ENCODE data around the gene TCL1B. TPM values are rescaled to one million over a fixed set of nuclear protein-coding genes. Genes with fewer than 3 reads are reported as not detected.

The TCL1B gene
- total and polyA plus RNA-seq, 2 of the 4 experiments (the other 2 are of a cell fraction) = not detected

DNA sequence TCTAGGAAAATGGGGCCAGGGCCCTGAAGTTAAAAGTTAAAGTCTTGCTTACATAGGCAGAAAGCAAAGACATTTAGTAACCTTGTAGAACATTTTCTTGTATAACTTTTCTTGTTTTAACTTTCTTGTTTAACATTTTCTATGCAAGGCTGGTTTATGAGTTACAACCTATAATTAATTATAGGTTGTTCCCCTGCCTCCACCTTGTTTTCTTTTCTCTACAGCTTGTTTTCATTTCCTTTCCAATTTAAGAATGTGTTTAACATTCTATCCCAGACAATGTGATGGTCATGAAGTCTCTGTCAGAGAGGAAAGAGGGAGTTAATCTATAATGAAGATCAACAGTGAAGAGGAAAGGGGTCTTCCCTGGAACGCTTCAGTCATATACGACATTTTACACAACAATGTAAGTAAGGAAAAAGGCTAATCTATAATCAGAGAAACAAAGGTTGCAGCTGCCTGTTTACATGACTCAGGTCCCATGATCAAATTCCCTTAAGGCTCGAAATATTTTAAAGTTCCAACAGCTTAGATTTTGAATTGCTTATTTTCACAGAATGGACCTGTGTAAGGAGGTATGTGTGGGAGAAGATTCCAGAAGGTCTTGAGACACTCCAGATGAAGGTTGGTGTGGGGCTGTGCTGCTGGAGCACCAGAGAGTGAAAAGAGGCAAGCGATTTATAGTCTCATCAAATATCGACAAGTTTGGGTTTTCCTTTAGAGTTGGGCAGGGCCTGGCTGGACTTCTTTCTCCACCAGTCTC lies 34.2 kb upstream of the TCL1B start:
- Histone ChIP-seq H4K91ac (ENCODE audit: insufficient read depth, low read depth, low read length) (no peak overlapping the region), H4K8ac (ENCODE audit: low read depth in 2 of 2, low read length in 2 of 2) (no peak overlapping the region), H3K23ac (ENCODE audit: low read depth, low read length) (no peak overlapping the region), H4K20me1 (ENCODE audit: insufficient read depth, low read length) (no peaks in the 10 kb centered on the region), H3K14ac (replicated peaks; ENCODE audit: low read depth, low read length) (no peak overlapping the region), H3K27ac (ENCODE audit: insufficient read depth, low read length) (no peak overlapping the region), H3K27me3 (ENCODE audit: control insufficient read depth, insufficient read depth, low read length) (no peaks in the 10 kb centered on the region), H3K36me3 (ENCODE audit: control insufficient read depth, insufficient read depth, low read length) (no peaks in the 10 kb centered on the region), H3K79me1 (ENCODE audit: low read depth in 1 of 2, low read length in 2 of 2) (no peaks in the 10 kb centered on the region), H4K5ac (ENCODE audit: low read depth, low read length) (no peak overlapping the region), H3K4ac (ENCODE audit: low read depth, low read length) (no peak overlapping the region), H3K4me1 (ENCODE audit: control insufficient read depth, insufficient read depth, low read length) (no peaks in the 10 kb centered on the region), H2AK9ac (replicated peaks; ENCODE audit: low read depth, low read length, poor library complexity) (no peak overlapping the region), H3K9me1 (ENCODE audit: insufficient read depth, low read length) (no peaks in the 10 kb centered on the region), H3K18ac (ENCODE audit: low read depth, low read length) (no peak overlapping the region), H2BK120ac (ENCODE audit: low read depth, low read length) (no peak overlapping the region), H3K56ac (ENCODE audit: extremely low read depth, insufficient read depth, low read length) (no peak overlapping the region), H2BK15ac (ENCODE audit: low read depth, low read length) (no peak overlapping the region), H3K4me2 (ENCODE audit: low read depth, low read length) (no peak overlapping the region), H2BK20ac (ENCODE audit: low read depth, low read length) (no peak overlapping the region), H2AFZ (replicated peaks; ENCODE audit: low read length, poor library complexity) (no peak overlapping the region), H3K4me3 (ENCODE audit: insufficient read depth, low read depth, low read length) (no peak overlapping the region), H2AK5ac (ENCODE audit: low read depth, low read length) (no peak overlapping the region), H3K9me3 (ENCODE audit: control insufficient read depth, insufficient read depth, low read length) (no peaks in the 10 kb centered on the region; the same call in 1 of the 2 replicates), H2BK5ac (ENCODE audit: low read depth, low read length, poor library complexity, severe bottlenecking) (no peak overlapping the region), H3K9ac (ENCODE audit: low read depth, low read length) (no peak overlapping the region)
- ChIA-PET POLR2A (ENCODE audit: unreplicated experiment) (no interaction called here), CTCF (no interaction called here)
- BruUV-seq (replicated peaks) = no TSS peak
- dilution Hi-C loops (cut with HindIII; ENCODE audit: low sequenced_read_pairs, unreplicated experiment) = no loop called here
- intact Hi-C loops (cut with micrococcal nuclease) = no loop called here
- no CpG with 5 or more reads among the region's 5 CpGs for WGBS, 2 experiments (ENCODE audit: extremely low coverage in 2 of 2, insufficient read length in 1 of 2)
- no peak for TF ChIP-seq CHD1 (IDR thresholded peaks at IDR 0.05; ENCODE audit: low read depth, low read length)
- TF ChIP-seq MAFK (IDR thresholded peaks at IDR 0.05; ENCODE audit: low read depth, low read length) = no peak
- no peak for TF ChIP-seq RFX5 (IDR thresholded peaks at IDR 0.05; ENCODE audit: low read depth, low read length)
- no peak for TF ChIP-seq MAZ (IDR thresholded peaks at IDR 0.05; ENCODE audit: borderline replicate concordance, low read depth, low read length)
- no peak for TF ChIP-seq SMC3 (IDR thresholded peaks at IDR 0.05; ENCODE audit: low read depth, low read length)
- TF ChIP-seq, protein P1, sequence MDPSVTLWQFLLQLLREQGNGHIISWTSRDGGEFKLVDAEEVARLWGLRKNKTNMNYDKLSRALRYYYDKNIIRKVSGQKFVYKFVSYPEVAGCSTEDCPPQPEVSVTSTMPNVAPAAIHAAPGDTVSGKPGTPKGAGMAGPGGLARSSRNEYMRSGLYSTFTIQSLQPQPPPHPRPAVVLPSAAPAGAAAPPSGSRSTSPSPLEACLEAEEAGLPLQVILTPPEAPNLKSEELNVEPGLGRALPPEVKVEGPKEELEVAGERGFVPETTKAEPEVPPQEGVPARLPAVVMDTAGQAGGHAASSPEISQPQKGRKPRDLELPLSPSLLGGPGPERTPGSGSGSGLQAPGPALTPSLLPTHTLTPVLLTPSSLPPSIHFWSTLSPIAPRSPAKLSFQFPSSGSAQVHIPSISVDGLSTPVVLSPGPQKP (IDR thresholded peaks at IDR 0.05; ENCODE audit: borderline replicate concordance, low read depth, low read length) = no peak
- no peak for TF ChIP-seq MXI1 (IDR thresholded peaks at IDR 0.05; ENCODE audit: borderline replicate concordance, low read depth, low read length)
- TF ChIP-seq NFE2L2 (IDR thresholded peaks at IDR 0.05; ENCODE audit: low read depth, low read length) = no peak
- no peak for TF ChIP-seq RAD21 (IDR thresholded peaks at IDR 0.05; ENCODE audit: low read length)
- no peak for TF ChIP-seq RCOR1 (IDR thresholded peaks at IDR 0.05; ENCODE audit: insufficient replicate concordance, low read length)
- TF ChIP-seq, protein P2, sequence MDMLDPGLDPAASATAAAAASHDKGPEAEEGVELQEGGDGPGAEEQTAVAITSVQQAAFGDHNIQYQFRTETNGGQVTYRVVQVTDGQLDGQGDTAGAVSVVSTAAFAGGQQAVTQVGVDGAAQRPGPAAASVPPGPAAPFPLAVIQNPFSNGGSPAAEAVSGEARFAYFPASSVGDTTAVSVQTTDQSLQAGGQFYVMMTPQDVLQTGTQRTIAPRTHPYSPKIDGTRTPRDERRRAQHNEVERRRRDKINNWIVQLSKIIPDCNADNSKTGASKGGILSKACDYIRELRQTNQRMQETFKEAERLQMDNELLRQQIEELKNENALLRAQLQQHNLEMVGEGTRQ (IDR thresholded peaks at IDR 0.05; ENCODE audit: low read depth, low read length) = no peak
- TF ChIP-seq FOS (IDR thresholded peaks at IDR 0.05; ENCODE audit: low read depth, low read length) = no peak
- no peak for TF ChIP-seq CEBPB (IDR thresholded peaks at IDR 0.05; ENCODE audit: low read depth, low read length)
- no peak for TF ChIP-seq POLR2A (IDR thresholded peaks at IDR 0.05; ENCODE audit: low read depth, low read length)
- no peak for TF ChIP-seq BHLHE40 (IDR thresholded peaks at IDR 0.05; ENCODE audit: low read depth, low read length)
- TF ChIP-seq, protein P3, sequence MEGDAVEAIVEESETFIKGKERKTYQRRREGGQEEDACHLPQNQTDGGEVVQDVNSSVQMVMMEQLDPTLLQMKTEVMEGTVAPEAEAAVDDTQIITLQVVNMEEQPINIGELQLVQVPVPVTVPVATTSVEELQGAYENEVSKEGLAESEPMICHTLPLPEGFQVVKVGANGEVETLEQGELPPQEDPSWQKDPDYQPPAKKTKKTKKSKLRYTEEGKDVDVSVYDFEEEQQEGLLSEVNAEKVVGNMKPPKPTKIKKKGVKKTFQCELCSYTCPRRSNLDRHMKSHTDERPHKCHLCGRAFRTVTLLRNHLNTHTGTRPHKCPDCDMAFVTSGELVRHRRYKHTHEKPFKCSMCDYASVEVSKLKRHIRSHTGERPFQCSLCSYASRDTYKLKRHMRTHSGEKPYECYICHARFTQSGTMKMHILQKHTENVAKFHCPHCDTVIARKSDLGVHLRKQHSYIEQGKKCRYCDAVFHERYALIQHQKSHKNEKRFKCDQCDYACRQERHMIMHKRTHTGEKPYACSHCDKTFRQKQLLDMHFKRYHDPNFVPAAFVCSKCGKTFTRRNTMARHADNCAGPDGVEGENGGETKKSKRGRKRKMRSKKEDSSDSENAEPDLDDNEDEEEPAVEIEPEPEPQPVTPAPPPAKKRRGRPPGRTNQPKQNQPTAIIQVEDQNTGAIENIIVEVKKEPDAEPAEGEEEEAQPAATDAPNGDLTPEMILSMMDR (conservative IDR thresholded peaks at IDR 0.05; ENCODE audit: low read depth, low read length) = no peak
- no peak for DNase-seq
- ATAC-seq (ENCODE audit: low read depth) = no peak
- in situ Hi-C loops (cut with MboI; ENCODE audit: low sequenced_read_pairs) = no loop called here

Measured in IMR-90 (cell line).